K562 (cell line): ENCODE measurements around the gene ZBTB9. TPM values are rescaled to one million over a fixed set of nuclear protein-coding genes. Genes with fewer than 3 reads are reported as not detected.
A peak's percentile ranks its signal among the peaks of the same experiment; 100 is the strongest.

Source experiments
- ASH1L ChIP-seq: fragments of 450-650 bp; IDR thresholded peaks from 2 replicates; pipeline ENCODE4 v1.6.1; 2018; ENCODE audit warnings: borderline replicate concordance, mild to moderate bottlenecking, low read depth; ENCODE audit not compliant: partially characterized antibody
- CBFA2T2 ChIP-seq: fragments of 450-650 bp; conservative IDR thresholded peaks from 2 replicates; pipeline ENCODE4 v1.6.1; 2017; ENCODE audit warnings: mild to moderate bottlenecking
- CXXC5 ChIP-seq: fragments of 250-450 bp; sonication (Bioruptor Pico); IDR thresholded peaks from 2 replicates; pipeline ENCODE4 v1.8.0; 2022; ENCODE audit warnings: inconsistent platforms, mild to moderate bottlenecking, moderate library complexity
- ELF1 ChIP-seq: fragments of 200-800 bp; sonication (Bioruptor generic); IDR thresholded peaks from 2 replicates; pipeline ENCODE4 v1.6.1; 2016; ENCODE audit warnings: missing genetic modification characterization, missing compliant biosample characterization
- ELK3 ChIP-seq: fragments of 450-650 bp; formaldehyde crosslinking; IDR thresholded peaks from 2 replicates; pipeline ENCODE4 v1.4.0; 2020; ENCODE audit warnings: mild to moderate bottlenecking
- EWSR1 ChIP-seq: fragments of 450-650 bp; IDR thresholded peaks from 2 replicates; pipeline ENCODE4 v1.6.1; 2018; ENCODE audit warnings: borderline replicate concordance, mild to moderate bottlenecking, low read depth, moderate library complexity; ENCODE audit not compliant: partially characterized antibody
- FOXJ2 ChIP-seq: fragments of 200-800 bp; sonication (Bioruptor generic); IDR thresholded peaks from 2 replicates; pipeline ENCODE4 v1.6.1; 2016; ENCODE audit warnings: missing genetic modification characterization, missing compliant biosample characterization
- HMGN3 ChIP-seq: IDR thresholded peaks from 2 replicates; pipeline ENCODE4 v1.6.1; 2011; ENCODE audit warnings: borderline replicate concordance, low read depth, mild to moderate bottlenecking, mixed read lengths, low read length; ENCODE audit not compliant: insufficient read length; ENCODE audit errors: extremely low read depth
- LEF1 ChIP-seq: fragments of 450-650 bp; IDR thresholded peaks from 2 replicates; pipeline ENCODE4 v1.6.1; 2016; ENCODE audit warnings: mild to moderate bottlenecking
- MAFF ChIP-seq: IDR thresholded peaks from 2 replicates; pipeline ENCODE4 v1.6.1; 2012; ENCODE audit warnings: low read length, improper control_type of control experiment
- PHB ChIP-seq: fragments of 250-450 bp; sonication (Bioruptor Pico); IDR thresholded peaks from 2 replicates; pipeline ENCODE4 v1.5.0; 2021
- POLR3G ChIP-seq: IDR thresholded peaks from 2 replicates; pipeline ENCODE4 v1.6.1; 2011; ENCODE audit not compliant: insufficient read length, insufficient replicate concordance; ENCODE audit errors: extremely low read depth
- PTRF ChIP-seq: fragments of 450-650 bp; IDR thresholded peaks from 2 replicates; pipeline ENCODE4 v1.6.1; 2016; ENCODE audit warnings: mild to moderate bottlenecking, missing genetic modification characterization, missing compliant biosample characterization
- PTTG1 ChIP-seq: fragments of 450-650 bp; IDR thresholded peaks from 2 replicates; pipeline ENCODE4 v1.6.1; 2016; ENCODE audit warnings: low read depth, mild to moderate bottlenecking, missing genetic modification characterization, missing compliant biosample characterization
- RBM39 ChIP-seq: fragments of 200-400 bp; formaldehyde crosslinking; optimal IDR thresholded peaks from 2 replicates; pipeline ENCODE3; 2018; ENCODE audit warnings: low read depth, low read length
- SFPQ ChIP-seq: fragments of 200-400 bp; formaldehyde crosslinking; IDR thresholded peaks from 2 replicates; pipeline ENCODE4 v1.6.1; 2017; ENCODE audit warnings: mild to moderate bottlenecking, low read depth, low read length, moderate library complexity
- SMAD4 ChIP-seq: fragments of 250-450 bp; sonication (Bioruptor Pico); conservative IDR thresholded peaks from 2 replicates; pipeline ENCODE4 v1.8.0; 2021; ENCODE audit warnings: inconsistent platforms, mild to moderate bottlenecking, moderate library complexity
- SMARCE1 ChIP-seq: fragments of 450-650 bp; IDR thresholded peaks from 2 replicates; pipeline ENCODE4 v1.7.1; 2016; ENCODE audit warnings: mild to moderate bottlenecking
- STAT5A ChIP-seq: IDR thresholded peaks from 2 replicates; pipeline ENCODE4 v1.6.1; 2012; ENCODE audit warnings: low read length, inconsistent platforms, borderline replicate concordance
- TAL1 ChIP-seq: fragments of 450-650 bp; IDR thresholded peaks from 2 replicates; pipeline ENCODE4 v1.6.1; 2016; ENCODE audit warnings: mild to moderate bottlenecking
- ZNF133 ChIP-seq: fragments of 250-450 bp; sonication (Bioruptor Pico); IDR thresholded peaks from 2 replicates; pipeline ENCODE4 v1.4.0; 2020; ENCODE audit warnings: mild to moderate bottlenecking
- ZNF23 ChIP-seq: fragments of 250-450 bp; sonication (Bioruptor Pico); IDR thresholded peaks from 2 replicates; pipeline ENCODE4 v1.4.0; 2020; ENCODE audit warnings: mild to moderate bottlenecking
- ZNF311 ChIP-seq: fragments of 250-450 bp; sonication (Bioruptor Pico); IDR thresholded peaks from 2 replicates; pipeline ENCODE4 v1.4.0; 2020; ENCODE audit warnings: mild to moderate bottlenecking, moderate library complexity
- ZNF316 ChIP-seq: fragments of 450-650 bp; IDR thresholded peaks from 2 replicates; pipeline ENCODE4 v1.6.1; 2016
- ZNF512 ChIP-seq: IDR thresholded peaks from 2 replicates; pipeline ENCODE4 v1.6.1; 2016; ENCODE audit warnings: missing genetic modification characterization, missing compliant biosample characterization
- ZNF57 ChIP-seq: fragments of 450-650 bp; formaldehyde crosslinking; IDR thresholded peaks from 2 replicates; pipeline ENCODE4 v1.4.0; 2020; ENCODE audit warnings: mild to moderate bottlenecking, moderate library complexity
- ZSCAN32 ChIP-seq: fragments of 450-650 bp; formaldehyde crosslinking; IDR thresholded peaks from 2 replicates; pipeline ENCODE4 v1.4.0; 2020; ENCODE audit warnings: mild to moderate bottlenecking, moderate library complexity
- polyA plus RNA-seq, 8 experiments: library from polyadenylated mRNA; depleted of rRNA in 4 of 8; stranded (reverse) in 5 of 8; unstranded in 3 of 8; fragments of >200 nt; fragmentation: Nextera tagmentation in 2 of 8; fragmentation: Illumina TruSeq in 1 of 8; extraction: Ambion mirVana in 2 of 8; extraction: Trizol in 1 of 8; gene quantifications; 2 replicates each; pipeline versions ENCODE4 v1.2.1 to v1.2.3, GENCODE V29; 2011 to 2014; ENCODE audit warnings: inconsistent platforms in 1 of 8, missing spikeins in 1 of 8
- total RNA-seq, 7 experiments: library from RNA; depleted of rRNA in 6 of 7; stranded (reverse); fragments of >200 nt in 6 of 7; fragmentation: Illumina TruSeq in 2 of 7; extraction: Trizol in 2 of 7; gene quantifications; 2 replicates each; pipeline versions ENCODE4 v1.2.1 to v1.2.3, GENCODE V29; 2011 to 2021; ENCODE audit warnings: low replicate concordance in 1 of 7

The ZBTB9 gene
- total and polyA plus RNA-seq, 9 of the 15 experiments (the other 6 are each of a cell fraction or from before 2014, with no cell fraction given): 1.9 to 19.5 (median 10.4) TPM

GRCh38 chr6:33417903-33418689 is 36.3 kb upstream of the ZBTB9 start, which contains the start of gene CUTA (continued):
- TF ChIP-seq HMGN3: peak; percentile 91
- no peak for TF ChIP-seq ZNF316
- TF ChIP-seq PHB (CRISPR knock-in tag): peak; percentile 66; the same call in 1 of the 2 replicates
- TF ChIP-seq EWSR1: no peak
- TF ChIP-seq PTRF: no peak
- no peak for TF ChIP-seq ELK3 (CRISPR knock-in tag)
- TF ChIP-seq POLR3G: no peak
- TF ChIP-seq MAFF: no peak
- TF ChIP-seq SMAD4 (CRISPR knock-in tag): peak; percentile 75
- peak; percentile 91 for TF ChIP-seq LEF1
- TF ChIP-seq ZNF133: no peak
- TF ChIP-seq SFPQ: no peak
- no peak for TF ChIP-seq TAL1
- peak; percentile 98 for TF ChIP-seq ELF1
- peak; percentile 58; the same call in 1 of the 2 replicates for TF ChIP-seq STAT5A
- TF ChIP-seq CXXC5 (CRISPR knock-in tag): peak; percentile 100
- no peak for TF ChIP-seq ZNF512 (tag)
- no peak for TF ChIP-seq RBM39
- no peak for TF ChIP-seq PTTG1
- TF ChIP-seq CBFA2T2: peak; percentile 96
- TF ChIP-seq ZSCAN32: no peak
- peak; percentile 24; the same call in 1 of the 2 replicates for TF ChIP-seq ZNF311 (CRISPR knock-in tag)
- TF ChIP-seq ZNF23 (CRISPR knock-in tag): no peak; the same call in 1 of the 2 replicates
- peak; percentile 93 for TF ChIP-seq ASH1L
- peak; percentile 67 for TF ChIP-seq SMARCE1
- TF ChIP-seq FOXJ2: peak; percentile 76; the same call in 1 of the 2 replicates
- TF ChIP-seq ZNF57 (CRISPR knock-in tag): no peak
